OCI-LY7 (cell line): ENCODE results near the gene TANGO2. TPM values are rescaled to one million over a fixed set of nuclear protein-coding genes. Genes with fewer than 3 reads are reported as not detected.

Source experiments
- BruUV-seq: library from RNA; stranded (reverse); fragments of 400-500 nt; replicated peaks from 2 replicates; lab custom pipeline; 2021; lab: Mats Ljungman, UMichigan
- CTCF ChIA-PET: fragments of 300-600 bp; sonication (Branson Sonifier 250); formaldehyde crosslinking; loops from one replicate; lab custom pipeline; 2022; ENCODE audit warnings: antibody characterized with exemption; ENCODE audit not compliant: unreplicated experiment; lab: Charles Lee
- POLR2A ChIA-PET: fragments of 300-600 bp; sonication (Branson Sonifier 250); formaldehyde crosslinking; loops from one replicate; lab custom pipeline; 2022; ENCODE audit warnings: antibody characterized with exemption; lab: Charles Lee
- DNase-seq: peaks from one replicate; pipeline ENCODE4 v3.0.0-alpha.2; 2015; ENCODE audit warnings: low spot score
- H2AFZ ChIP-seq: fragments of 200-600 bp; sonication (generic), shearing (Covaris generic); 2 replicates; pipeline ENCODE4 v1.6.1; 2014; ENCODE audit warnings: mild to moderate bottlenecking, antibody characterized with exemption, low read length, moderate library complexity
- H3K27ac ChIP-seq: fragments of 200-600 bp; sonication (generic); 2 replicates; pipeline ENCODE4 v1.5.1; 2014; ENCODE audit warnings: mixed run types, low read depth, mild to moderate bottlenecking, moderate library complexity, low read length, inconsistent platforms; ENCODE audit not compliant: poor library complexity, severe bottlenecking
- H3K36me3 ChIP-seq: fragments of 200-600 bp; sonication (generic); 2 replicates; pipeline ENCODE4 v1.6.1; 2014; ENCODE audit warnings: mild to moderate bottlenecking, antibody characterized with exemption, low read length, moderate library complexity, mixed read lengths; ENCODE audit not compliant: insufficient read depth
- H3K4me1 ChIP-seq: fragments of 200-600 bp; sonication (generic); 2 replicates; pipeline ENCODE4 v1.5.1; 2014; ENCODE audit warnings: mild to moderate bottlenecking, low read length; ENCODE audit not compliant: insufficient read depth, poor library complexity, severe bottlenecking
- H3K4me2 ChIP-seq: fragments of 200-600 bp; sonication (generic); 2 replicates; pipeline ENCODE4 v1.6.1; 2014; ENCODE audit warnings: mild to moderate bottlenecking, low read length
- H3K4me3 ChIP-seq: fragments of 200-600 bp; sonication (generic); 2 replicates; pipeline ENCODE4 v1.5.1; 2014; ENCODE audit warnings: mild to moderate bottlenecking, low read depth, low read length; ENCODE audit not compliant: poor library complexity, severe bottlenecking
- H3K79me2 ChIP-seq: fragments of 200-600 bp; sonication (generic); 2 replicates; pipeline ENCODE4 v1.6.1; 2016; ENCODE audit warnings: low read depth, mild to moderate bottlenecking, low read length, moderate library complexity, mixed read lengths; ENCODE audit not compliant: insufficient read depth
- H3K9me2 ChIP-seq: fragments of 200-600 bp; sonication (generic); 2 replicates; pipeline ENCODE4 v1.6.1; 2016; ENCODE audit warnings: mild to moderate bottlenecking, low read length, mixed read lengths; ENCODE audit not compliant: insufficient read depth
- H3K9me3 ChIP-seq: fragments of 200-600 bp; sonication (generic); 2 replicates; pipeline ENCODE4 v1.6.1; 2014; ENCODE audit warnings: mild to moderate bottlenecking, mixed run types, low read length, mixed read lengths
- H4K20me1 ChIP-seq: fragments of 200-600 bp; sonication (generic); 2 replicates; pipeline ENCODE4 v1.6.1; 2014; ENCODE audit warnings: mild to moderate bottlenecking, antibody characterized with exemption, low read length, moderate library complexity, mixed read lengths; ENCODE audit not compliant: insufficient read depth
- EZH2phosphoT487 ChIP-seq: fragments of 200-600 bp; sonication (generic); IDR thresholded peaks from 2 replicates; pipeline ENCODE4 v1.6.1; 2018; ENCODE audit warnings: low read depth, borderline replicate concordance, mild to moderate bottlenecking, mixed run types, antibody characterized with exemption, low read length, moderate library complexity, mixed read lengths
- intact Hi-C: fragments of 100-400 bp; cut with micrococcal nuclease; formaldehyde crosslinking; loops from one replicate; pipeline ENCODE4 v1.10.0; 2022; ENCODE audit not compliant: unreplicated experiment
- total RNA-seq, 2 experiments: library from RNA; depleted of rRNA in 1 of 2; stranded (reverse); fragments of >200 nt in 1 of 2; shearing (Covaris generic) in 1 of 2; gene quantifications; 2 replicates each; pipeline ENCODE4 v1.2.3, GENCODE V29; 2014 to 2022
- TF ChIP-seq, protein P1 (sequence below): fragments of 200-600 bp; sonication (generic); conservative IDR thresholded peaks from 2 replicates; pipeline ENCODE4 v1.5.1; 2014; ENCODE audit warnings: mild to moderate bottlenecking, antibody characterized with exemption, low read length, moderate library complexity, mixed read lengths

The TANGO2 gene
- total RNA-seq, 2 experiments from 2014 or later = 18.3 to 23.3 TPM

GRCh38 chr22:20055654-20056053 lies 34.7 kb downstream of the TANGO2 start:
- no peaks in the 10 kb centered on the region for H3K4me1 ChIP-seq
- ChIA-PET CTCF (no interaction called here), POLR2A (no interaction called here)
- H3K4me2 ChIP-seq = no peak overlapping the region
- no peak for DNase-seq
- H3K36me3 ChIP-seq = peaks cover 11% of the 10 kb centered on the region; the same call in 1 of the 2 replicates
- H4K20me1 ChIP-seq = no peaks in the 10 kb centered on the region
- no peak overlapping the region for H3K4me3 ChIP-seq
- no peak overlapping the region for H3K27ac ChIP-seq
- BruUV-seq = no TSS peak
- H2AFZ ChIP-seq = no peak overlapping the region
- H3K9me3 ChIP-seq = no peaks in the 10 kb centered on the region
- no peaks in the 10 kb centered on the region for H3K9me2 ChIP-seq
- intact Hi-C loops = no loop called here
- no peaks in the 10 kb centered on the region for H3K79me2 ChIP-seq
- TF ChIP-seq, protein P1, sequence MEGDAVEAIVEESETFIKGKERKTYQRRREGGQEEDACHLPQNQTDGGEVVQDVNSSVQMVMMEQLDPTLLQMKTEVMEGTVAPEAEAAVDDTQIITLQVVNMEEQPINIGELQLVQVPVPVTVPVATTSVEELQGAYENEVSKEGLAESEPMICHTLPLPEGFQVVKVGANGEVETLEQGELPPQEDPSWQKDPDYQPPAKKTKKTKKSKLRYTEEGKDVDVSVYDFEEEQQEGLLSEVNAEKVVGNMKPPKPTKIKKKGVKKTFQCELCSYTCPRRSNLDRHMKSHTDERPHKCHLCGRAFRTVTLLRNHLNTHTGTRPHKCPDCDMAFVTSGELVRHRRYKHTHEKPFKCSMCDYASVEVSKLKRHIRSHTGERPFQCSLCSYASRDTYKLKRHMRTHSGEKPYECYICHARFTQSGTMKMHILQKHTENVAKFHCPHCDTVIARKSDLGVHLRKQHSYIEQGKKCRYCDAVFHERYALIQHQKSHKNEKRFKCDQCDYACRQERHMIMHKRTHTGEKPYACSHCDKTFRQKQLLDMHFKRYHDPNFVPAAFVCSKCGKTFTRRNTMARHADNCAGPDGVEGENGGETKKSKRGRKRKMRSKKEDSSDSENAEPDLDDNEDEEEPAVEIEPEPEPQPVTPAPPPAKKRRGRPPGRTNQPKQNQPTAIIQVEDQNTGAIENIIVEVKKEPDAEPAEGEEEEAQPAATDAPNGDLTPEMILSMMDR = no peak
- TF ChIP-seq EZH2phosphoT487 = no peak

DNA sequence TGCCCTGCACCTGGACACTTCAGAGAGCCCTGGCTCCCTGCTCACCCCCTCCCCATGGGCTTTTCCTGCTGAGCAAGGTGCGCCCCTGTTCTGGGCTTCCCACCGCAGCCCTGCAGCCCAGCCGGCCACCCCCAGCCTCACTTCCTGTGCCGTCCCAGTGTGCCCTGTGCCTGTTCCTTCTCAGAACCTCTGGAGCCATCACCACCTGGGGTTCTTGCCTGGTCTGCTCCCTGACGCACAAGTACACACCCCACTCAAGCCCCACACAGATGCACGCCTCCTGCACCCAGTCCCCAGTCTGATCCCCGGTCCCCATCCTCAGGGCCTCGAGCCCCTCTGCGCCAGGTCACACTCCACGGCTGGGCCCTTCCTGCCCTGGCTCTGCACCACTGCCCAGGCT lies 35.3 kb downstream of the TANGO2 start:
- intact Hi-C loops = no loop called here
- Histone ChIP-seq H3K9me3 (no peaks in the 10 kb centered on the region), H3K4me3 (no peak overlapping the region), H3K27ac (no peak overlapping the region), H4K20me1 (no peaks in the 10 kb centered on the region), H3K36me3 (peaks cover 11% of the 10 kb centered on the region; the same call in 1 of the 2 replicates), H3K9me2 (no peaks in the 10 kb centered on the region), H3K4me2 (no peak overlapping the region), H2AFZ (no peak overlapping the region), H3K79me2 (no peaks in the 10 kb centered on the region), H3K4me1 (no peaks in the 10 kb centered on the region)
- DNase-seq = no peak
- ChIA-PET CTCF (no interaction called here), POLR2A (no interaction called here)
- TF ChIP-seq, protein P1 = no peak
- TF ChIP-seq EZH2phosphoT487 = no peak
- BruUV-seq = no TSS peak

- ChIA-PET CTCF (interaction anchor here (0.6 kb wide), 1 partner anchor 242 kb away, joined by 4 read pairs; no protein-coding TSS in a partner anchor), POLR2A (no interaction called here)
- no peak for TF ChIP-seq EZH2phosphoT487
- TF ChIP-seq, protein P1 = no peak
- H4K20me1 ChIP-seq = no peaks in the 10 kb centered on the region
- no TSS peak for BruUV-seq
- no peaks in the 10 kb centered on the region for H3K9me3 ChIP-seq
- no peak overlapping the region for H2AFZ ChIP-seq
- H3K4me2 ChIP-seq = no peak overlapping the region
- DNase-seq = no peak
- no peaks in the 10 kb centered on the region for H3K79me2 ChIP-seq
- peaks cover 15% of the 10 kb centered on the region; the same call in 1 of the 2 replicates for H3K36me3 ChIP-seq
- H3K4me3 ChIP-seq = no peak overlapping the region
- no peaks in the 10 kb centered on the region for H3K9me2 ChIP-seq
- no peaks in the 10 kb centered on the region for H3K4me1 ChIP-seq
- no peak overlapping the region for H3K27ac ChIP-seq
- intact Hi-C loops = no loop called here
These were observed 35.9 kb downstream of the TANGO2 start for GRCh38 chr22:20056696-20057386.
